Gastroesophageal sphincter (tissue), 3 donors: ENCODE measurements around the gene MAB21L2.

Source experiments
- CTCF ChIP-seq, 4 experiments: fragments of 200-600 bp in 2 of 4; fragments of 450-650 bp in 2 of 4; sonication (generic) in 1 of 4; IDR thresholded peaks; one replicate each; pipeline ENCODE4 v1.5.1; 2017 to 2019; ENCODE audit warnings: antibody characterized with exemption in 4 of 4, mild to moderate bottlenecking in 2 of 4, moderate library complexity in 2 of 4
- POLR2A ChIP-seq, 2 donors: fragments of 450-650 bp; IDR thresholded peaks; one replicate each; pipeline ENCODE4 v1.6.1; 2017; ENCODE audit warnings: antibody characterized with exemption in 2 of 2, mild to moderate bottlenecking in 2 of 2, moderate library complexity in 1 of 2

- TF ChIP-seq CTCF (IDR thresholded peaks at IDR 0.05) (no peak), POLR2A (IDR thresholded peaks at IDR 0.05) (no peak)
Measured at GRCh38 chr4:150593996-150594395, 12.0 kb downstream of the MAB21L2 start.
